GM18858 (cell line): ENCODE results near the gene NOX5.

Experiments used
- ATAC-seq: cut with Tn5 transposase; IDR thresholded peaks from one replicate; pipeline ENCODE4 v1.9.1; 2021; ENCODE audit not compliant: unreplicated experiment

Gene NOX5

GRCh38 chr15:69096196-69096595 lies 81.7 kb downstream of the NOX5 start:
- ATAC-seq, result no peak

GRCh38 chr15:69096626-69097025 lies 82.1 kb downstream of the NOX5 start:
- no peak for ATAC-seq

- ATAC-seq, result no peak
These were observed 84.3 kb downstream of the NOX5 start for GRCh38 chr15:69098771-69099170.

- no peak for ATAC-seq
These were observed 85.4 kb downstream of the NOX5 start for GRCh38 chr15:69099941-69100340.

GRCh38 chr15:69100821-69101220 lies 86.3 kb downstream of the NOX5 start:
- ATAC-seq, result no peak

- no peak for ATAC-seq
These were observed 89.7 kb downstream of the NOX5 start for GRCh38 chr15:69104050-69104750.

GRCh38 chr15:69105451-69105985 lies 91.0 kb downstream of the NOX5 start:
- ATAC-seq, result no peak

GRCh38 chr15:69107025-69107620 lies 92.6 kb downstream of the NOX5 start:
- ATAC-seq, result no peak
